Type B pancreatic cell (in vitro differentiated cells): ENCODE measurements around the gene THAP4. TPM values are rescaled to one million over a fixed set of nuclear protein-coding genes. Genes with fewer than 3 reads are reported as not detected.

Experiments used
- DNase-seq: peaks from one replicate; pipeline ENCODE4 v3.0.0; 2021; ENCODE audit warnings: mixed read lengths; ENCODE audit not compliant: unreplicated experiment; ENCODE audit errors: extremely low spot score
- H3K27ac Mint-ChIP-seq: 2 replicates; pipeline ENCODE4 v1.8.0; 2021; ENCODE audit warnings: mild to moderate bottlenecking, mixed read lengths
- H3K27me3 Mint-ChIP-seq: 2 replicates; pipeline ENCODE4 v1.8.0; 2021; ENCODE audit warnings: mixed read lengths
- H3K36me3 Mint-ChIP-seq: 2 replicates; pipeline ENCODE4 v1.8.0; 2021; ENCODE audit warnings: mixed read lengths
- H3K4me1 Mint-ChIP-seq: one replicate; pipeline ENCODE4 v1.8.0; 2021; ENCODE audit warnings: mixed read lengths; ENCODE audit not compliant: unreplicated experiment
- H3K4me3 Mint-ChIP-seq: 2 replicates; pipeline ENCODE4 v1.8.0; 2021; ENCODE audit warnings: mild to moderate bottlenecking, mixed read lengths
- H3K9me3 Mint-ChIP-seq: 2 replicates; pipeline ENCODE4 v1.8.0; 2021; ENCODE audit warnings: mixed read lengths
- total RNA-seq: library from RNA; stranded (reverse); gene quantifications from 2 replicates; pipeline ENCODE4 v1.2.1, GENCODE V29; 2021; ENCODE audit warnings: low replicate concordance
- TF ChIP-seq, protein P1 (sequence below): fragments of 200-600 bp; sonication (generic); conservative IDR thresholded peaks from 2 replicates; pipeline ENCODE4 v1.5.0; 2021; ENCODE audit warnings: antibody characterized with exemption, mild to moderate bottlenecking

THAP4 gene
- total RNA-seq, 1 donor from 2014 or later, result 51.3 TPM

DNA sequence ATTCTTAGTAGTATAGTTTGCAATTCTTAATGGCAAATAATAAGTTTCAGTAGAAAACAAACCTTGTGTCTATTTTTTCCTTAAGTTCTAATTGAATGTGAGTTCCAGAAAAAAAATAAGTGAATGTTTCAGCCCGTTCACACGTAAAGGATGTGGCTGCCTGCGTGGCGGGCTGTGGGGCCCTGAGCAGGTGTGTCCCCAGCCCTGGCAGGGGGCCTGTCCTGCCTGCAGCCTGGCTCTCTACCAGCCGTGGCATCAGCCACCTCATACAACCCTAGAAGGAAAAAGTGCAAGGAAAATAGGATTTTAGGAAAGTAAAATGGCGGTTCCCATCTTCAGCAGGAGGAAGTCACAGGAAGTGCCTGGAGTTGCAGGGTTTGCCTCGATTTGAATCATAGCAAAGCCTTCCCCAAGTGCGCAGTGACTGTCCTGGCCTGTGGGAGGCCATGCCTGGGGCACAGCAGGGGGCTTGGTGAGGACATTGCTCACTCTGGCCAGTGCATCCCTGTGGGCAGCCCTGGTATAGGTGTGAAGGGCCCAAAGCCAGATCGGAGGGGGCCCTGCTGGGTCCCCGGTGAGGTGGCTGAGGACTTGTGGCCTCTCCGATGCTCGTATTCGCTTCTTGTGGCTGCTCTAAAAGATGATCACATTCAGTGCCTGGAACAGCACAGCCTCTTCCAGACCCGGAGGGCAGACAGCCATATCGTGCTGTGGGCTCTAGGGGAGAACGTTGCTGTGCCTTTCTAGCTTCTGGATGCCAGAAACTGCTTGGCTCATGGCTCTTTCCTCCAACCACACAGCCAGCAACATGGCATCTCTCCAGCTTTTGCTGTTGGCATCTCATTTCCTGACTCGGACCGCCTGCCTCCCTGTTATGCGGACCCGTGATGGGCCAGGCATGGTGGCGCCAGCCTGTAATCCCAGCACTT is 37.1 kb upstream of the THAP4 start:
- Mint-ChIP-seq H3K4me1 (no peaks in the 10 kb centered on the region), H3K27ac (no peak overlapping the region), H3K27me3 (no peaks in the 10 kb centered on the region), H3K9me3 (no peaks in the 10 kb centered on the region), H3K4me3 (no peak overlapping the region), H3K36me3 (no peaks in the 10 kb centered on the region)
- no peak for DNase-seq
- TF ChIP-seq, protein P1, sequence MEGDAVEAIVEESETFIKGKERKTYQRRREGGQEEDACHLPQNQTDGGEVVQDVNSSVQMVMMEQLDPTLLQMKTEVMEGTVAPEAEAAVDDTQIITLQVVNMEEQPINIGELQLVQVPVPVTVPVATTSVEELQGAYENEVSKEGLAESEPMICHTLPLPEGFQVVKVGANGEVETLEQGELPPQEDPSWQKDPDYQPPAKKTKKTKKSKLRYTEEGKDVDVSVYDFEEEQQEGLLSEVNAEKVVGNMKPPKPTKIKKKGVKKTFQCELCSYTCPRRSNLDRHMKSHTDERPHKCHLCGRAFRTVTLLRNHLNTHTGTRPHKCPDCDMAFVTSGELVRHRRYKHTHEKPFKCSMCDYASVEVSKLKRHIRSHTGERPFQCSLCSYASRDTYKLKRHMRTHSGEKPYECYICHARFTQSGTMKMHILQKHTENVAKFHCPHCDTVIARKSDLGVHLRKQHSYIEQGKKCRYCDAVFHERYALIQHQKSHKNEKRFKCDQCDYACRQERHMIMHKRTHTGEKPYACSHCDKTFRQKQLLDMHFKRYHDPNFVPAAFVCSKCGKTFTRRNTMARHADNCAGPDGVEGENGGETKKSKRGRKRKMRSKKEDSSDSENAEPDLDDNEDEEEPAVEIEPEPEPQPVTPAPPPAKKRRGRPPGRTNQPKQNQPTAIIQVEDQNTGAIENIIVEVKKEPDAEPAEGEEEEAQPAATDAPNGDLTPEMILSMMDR, result peak; percentile 34

- DNase-seq, result no peak
- Mint-ChIP-seq H3K9me3 (no peaks in the 10 kb centered on the region), H3K4me3 (no peak overlapping the region), H3K27me3 (no peaks in the 10 kb centered on the region), H3K36me3 (no peaks in the 10 kb centered on the region), H3K27ac (no peak overlapping the region), H3K4me1 (no peaks in the 10 kb centered on the region)
- TF ChIP-seq, protein P1, result no peak
Measured at GRCh38 chr2:241673189-241673663, 36.3 kb upstream of the THAP4 start.

- Mint-ChIP-seq H3K9me3 (no peaks in the 10 kb centered on the region), H3K36me3 (no peaks in the 10 kb centered on the region), H3K4me1 (no peaks in the 10 kb centered on the region), H3K4me3 (no peak overlapping the region), H3K27me3 (no peaks in the 10 kb centered on the region), H3K27ac (no peak overlapping the region)
- DNase-seq, result no peak
- TF ChIP-seq, protein P1, result no peak
Measured at GRCh38 chr2:241672243-241673188, 35.6 kb upstream of the THAP4 start.

DNA sequence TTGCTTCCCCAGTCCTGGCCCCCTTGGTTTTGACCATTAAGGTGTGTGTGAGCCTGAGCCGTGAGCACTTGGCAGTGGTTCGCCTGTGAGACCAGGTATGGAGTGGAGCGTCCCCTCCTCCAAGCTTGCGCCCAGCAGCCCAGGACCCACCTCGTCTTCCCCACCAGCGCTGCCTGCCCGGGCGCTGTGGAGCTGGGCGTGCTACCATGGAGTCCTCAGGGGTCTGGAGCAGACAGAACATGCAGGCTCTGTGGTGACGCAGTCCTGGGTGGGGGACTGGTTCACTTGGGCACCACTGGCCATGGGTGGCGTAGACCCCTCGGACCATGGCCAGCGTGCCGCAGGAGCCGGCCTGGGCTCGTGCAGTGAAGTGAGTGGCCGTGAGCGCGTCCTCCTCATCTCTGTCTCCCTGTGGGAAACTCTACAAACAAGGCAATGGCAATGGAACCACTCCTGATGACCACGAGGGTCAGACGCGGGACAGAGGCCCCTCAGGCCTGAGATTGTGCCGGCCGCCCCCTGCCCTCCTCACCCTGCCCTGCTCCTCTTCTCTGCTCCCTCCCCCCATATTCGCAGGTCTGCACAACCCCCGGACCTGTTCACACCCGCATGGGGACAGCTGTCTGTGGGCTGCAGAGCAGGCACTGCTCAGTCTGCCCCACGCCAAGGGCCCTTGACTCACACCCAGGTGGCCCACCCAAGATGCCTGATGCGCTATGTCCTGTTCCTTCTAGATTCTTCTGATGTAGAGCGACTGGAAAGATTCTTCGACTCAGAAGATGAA is 34.7 kb upstream of the THAP4 start:
- Mint-ChIP-seq H3K27me3 (no peaks in the 10 kb centered on the region), H3K36me3 (no peaks in the 10 kb centered on the region), H3K4me3 (no peak overlapping the region), H3K9me3 (no peaks in the 10 kb centered on the region), H3K27ac (no peak overlapping the region), H3K4me1 (peaks cover 2% of the 10 kb centered on the region)
- TF ChIP-seq, protein P1, result no peak
- no peak for DNase-seq
